ENCODE measurements around the gene NUDC.
A peak's percentile ranks its signal among the peaks of the same experiment; 100 is the strongest.

The NUDC gene

DNA sequence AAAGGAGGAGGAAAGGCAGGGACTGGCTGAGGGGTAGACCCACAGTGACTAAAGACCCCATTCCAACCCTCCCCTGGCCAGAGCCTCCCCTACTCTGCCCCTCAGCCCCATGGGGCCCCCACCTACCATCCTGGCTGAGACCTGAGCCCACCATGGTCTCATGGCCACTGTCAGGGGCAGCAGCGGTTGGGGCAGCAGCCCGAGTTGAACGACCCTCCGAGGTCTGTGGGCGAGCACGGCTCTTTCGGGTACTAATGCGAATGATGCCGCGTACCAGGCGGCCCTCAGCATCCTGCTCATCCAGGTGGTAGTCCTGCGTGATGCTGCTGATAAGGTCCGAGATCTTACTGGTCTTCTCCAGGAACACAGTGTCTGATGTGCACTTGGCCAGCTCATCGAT lies 29.7 kb downstream of the NUDC start:
- no peak for DNase-seq (ENCODE audit: low read depth)

DNA sequence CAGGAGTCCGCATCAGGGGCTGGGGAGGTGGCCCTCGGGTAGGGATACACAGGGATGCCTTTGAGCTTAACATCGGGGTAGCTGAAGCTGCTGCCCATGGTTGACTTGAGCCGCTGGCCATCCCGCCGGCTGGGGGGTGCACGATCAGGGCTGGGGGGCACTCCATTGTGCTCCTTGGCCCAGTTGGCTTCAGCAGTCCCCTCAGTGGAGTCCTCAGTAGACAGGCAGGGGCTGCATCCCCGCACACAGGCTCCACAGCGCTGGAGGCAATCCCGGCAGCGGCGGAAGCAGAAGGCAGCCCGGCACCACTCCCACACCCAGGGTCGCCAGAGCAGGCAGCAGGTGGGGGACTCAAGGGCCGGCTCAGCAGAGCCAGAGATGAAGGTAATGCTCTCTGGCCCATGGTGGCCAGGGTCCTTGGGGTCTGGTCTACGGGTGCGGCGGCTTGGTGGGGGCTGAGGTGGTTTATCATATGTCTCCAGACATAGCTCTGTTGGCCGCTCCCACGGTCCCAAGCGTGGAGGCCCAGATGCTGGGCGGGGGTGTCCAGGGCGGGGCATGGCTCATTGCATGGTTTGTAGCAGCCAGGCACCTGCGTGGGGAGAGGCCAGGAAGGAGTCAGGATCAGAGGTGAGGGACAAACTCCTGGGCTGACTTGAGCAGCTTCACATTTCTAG lies 30.4 kb downstream of the NUDC start:
- no peak for DNase-seq (ENCODE audit: low read depth)

DNA sequence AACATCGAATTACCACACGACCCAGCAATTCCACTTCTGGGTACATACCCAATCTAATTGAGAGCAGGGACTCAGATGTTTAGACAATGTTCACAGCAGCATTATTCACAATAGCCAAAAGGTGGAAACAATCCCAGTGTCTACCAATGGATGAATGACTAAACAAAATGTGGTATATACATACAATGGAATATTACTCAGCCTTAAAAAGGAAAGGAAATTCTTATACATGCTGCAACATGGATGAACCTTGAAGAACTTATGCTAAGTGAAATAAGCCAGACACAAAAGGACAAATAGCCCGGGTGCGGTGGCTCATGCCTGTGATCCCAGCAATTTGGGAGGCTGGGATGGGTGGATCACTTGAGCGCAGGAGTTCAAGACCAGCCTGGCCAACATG lies 31.8 kb downstream of the NUDC start:
- DNase-seq (ENCODE audit: low read depth): no peak

DNA sequence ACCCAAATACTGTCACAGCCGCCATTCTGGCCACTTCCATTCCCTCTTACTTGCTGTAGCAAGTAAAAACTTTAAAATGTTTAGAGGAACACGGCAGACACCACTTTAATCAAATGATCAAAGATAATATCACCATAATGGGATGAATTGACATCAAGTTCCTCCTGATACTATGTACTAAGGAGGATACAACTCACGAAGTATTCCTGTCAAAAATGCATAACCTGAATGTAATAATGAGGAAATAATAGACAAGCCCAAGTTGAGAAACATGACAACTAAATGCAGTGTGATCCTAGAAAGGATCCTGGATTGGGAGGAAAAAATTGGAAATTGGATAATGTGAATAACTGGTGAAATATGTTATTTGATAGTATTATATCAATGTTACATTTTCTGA lies 34.8 kb downstream of the NUDC start:
- no peak for DNase-seq (ENCODE audit: low read depth)

DNA sequence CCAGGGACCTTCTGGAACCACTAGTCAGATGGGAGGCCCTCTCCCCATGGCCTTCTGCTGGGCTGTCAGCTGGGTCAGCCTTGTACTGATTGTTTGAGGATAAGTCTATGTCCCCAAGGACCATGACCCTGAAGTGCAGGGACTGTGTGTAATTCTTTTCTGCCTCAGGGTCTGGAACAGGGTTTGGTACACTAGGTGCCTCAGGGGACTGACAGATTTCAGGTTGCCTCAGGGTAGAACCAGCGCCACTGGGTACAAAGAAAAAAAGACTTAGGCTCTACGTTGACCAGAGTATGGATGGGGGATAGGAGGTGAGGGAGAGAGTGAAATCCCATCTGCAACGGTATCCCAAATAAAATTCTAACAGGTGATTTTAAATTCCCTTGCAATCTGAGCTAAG lies 35.8 kb downstream of the NUDC start:
- DNase-seq (ENCODE audit: low read depth): no peak

DNA sequence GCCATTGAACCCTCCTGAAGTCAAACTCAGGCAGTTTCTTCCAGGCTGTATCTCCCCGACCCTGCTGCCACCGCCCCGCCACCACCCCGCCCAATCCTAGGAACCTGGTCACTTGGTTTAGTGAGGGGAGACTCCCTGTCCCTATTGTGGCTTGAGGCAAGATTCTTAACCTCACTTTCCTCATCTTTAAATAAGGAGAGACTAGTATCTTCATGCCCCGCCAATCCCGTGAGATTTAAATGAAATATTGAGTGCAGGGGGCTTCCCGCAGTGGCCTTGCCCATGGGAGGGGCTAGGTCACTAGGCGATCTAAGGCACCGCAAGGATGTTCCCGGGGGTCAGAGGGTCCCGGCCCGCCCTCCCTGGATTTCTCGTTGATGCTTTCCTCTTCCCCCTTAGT lies 37.7 kb downstream of the NUDC start:
- DNase-seq (ENCODE audit: low read depth): no peak

DNA sequence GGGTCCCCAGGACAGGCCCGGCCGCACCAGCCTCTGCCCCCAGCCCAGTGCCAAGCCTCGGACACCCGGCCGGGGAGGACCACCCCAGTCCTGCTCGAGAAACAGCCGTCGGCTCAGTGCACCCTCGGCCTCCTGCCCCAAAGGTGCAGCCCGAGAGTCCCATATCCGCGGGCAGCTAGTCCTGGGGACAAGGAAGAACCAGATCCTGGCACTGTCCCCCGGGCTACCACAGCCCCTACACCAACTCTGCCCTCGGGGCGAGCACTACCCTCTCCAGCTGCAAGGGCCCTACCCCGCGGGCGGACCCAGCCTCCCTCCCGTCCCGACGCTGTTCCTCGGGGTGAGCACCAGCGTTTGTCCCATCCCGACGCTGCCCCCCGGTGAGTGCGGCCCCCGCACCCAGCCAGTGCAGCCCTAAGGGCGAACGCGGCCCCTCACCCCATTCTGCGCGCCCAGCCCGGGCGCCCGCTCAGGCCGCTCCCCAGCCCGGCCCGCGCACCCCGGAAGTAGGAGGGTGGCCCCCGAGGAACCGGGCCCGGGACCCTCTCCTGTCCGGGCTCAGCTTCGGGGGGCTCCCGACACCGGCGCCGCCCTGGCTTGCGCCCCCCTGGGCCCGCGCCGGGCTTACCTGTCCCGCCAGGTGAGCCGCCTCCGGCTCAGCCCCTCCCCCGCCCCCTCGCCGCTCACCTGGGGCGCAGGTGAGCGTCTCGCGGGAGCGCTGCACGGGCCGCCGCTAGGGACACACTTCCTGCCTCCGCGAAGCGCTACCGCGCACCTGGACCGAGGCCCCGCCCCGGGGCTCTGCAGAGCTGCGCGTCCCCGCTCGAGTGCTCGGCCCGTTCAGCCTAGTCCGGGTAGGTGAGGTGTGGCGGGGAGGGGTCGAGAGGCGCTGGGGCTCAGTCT lies 38.4 kb downstream of the NUDC start, which contains the start of gene KDF1:
Gene KDF1 (minus strand): TSS at position 747 of the 903 bp plus-strand sequence. CDS start 8,088 bp downstream, outside the sequence.
- DNase-seq (ENCODE audit: low read depth): peak; percentile 11

DNA sequence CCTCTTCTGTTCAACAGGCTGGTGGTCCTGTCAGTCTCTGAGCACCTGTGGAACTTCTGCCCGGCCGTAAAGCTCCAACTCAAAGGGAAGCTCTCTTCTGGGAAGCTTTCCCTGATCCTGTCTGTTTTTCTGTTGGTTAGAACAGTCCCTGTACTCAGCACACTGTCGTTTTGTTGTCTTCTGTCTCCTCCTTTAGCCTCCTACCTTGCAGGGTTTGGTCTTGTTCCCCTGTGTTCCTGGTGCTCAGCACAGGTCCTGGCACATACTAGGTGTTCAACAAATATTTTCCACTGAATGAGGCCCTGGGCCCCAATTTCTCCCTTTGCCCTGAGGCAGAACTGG lies 39.1 kb downstream of the NUDC start:
- DNase-seq (ENCODE audit: low read depth): no peak

DNA sequence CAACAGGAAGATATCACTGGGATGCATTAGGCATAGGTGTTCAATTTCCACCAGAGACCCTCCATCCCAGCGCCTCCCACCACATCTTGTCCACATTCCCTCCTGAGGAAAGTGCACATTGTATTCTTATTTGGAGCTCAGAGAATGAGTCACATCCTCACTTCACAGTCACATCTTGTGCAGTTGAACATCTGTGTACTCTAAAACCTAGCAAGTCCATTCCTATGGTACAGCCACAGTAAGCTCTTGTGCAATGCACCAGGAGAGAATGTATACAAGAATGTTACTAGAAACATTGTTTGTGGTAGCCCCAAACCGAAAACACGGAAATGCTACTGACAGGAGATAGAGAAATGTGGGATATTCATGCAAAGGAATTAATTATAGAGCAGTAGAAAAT lies 40.3 kb downstream of the NUDC start:
- DNase-seq (ENCODE audit: low read depth): no peak

DNA sequence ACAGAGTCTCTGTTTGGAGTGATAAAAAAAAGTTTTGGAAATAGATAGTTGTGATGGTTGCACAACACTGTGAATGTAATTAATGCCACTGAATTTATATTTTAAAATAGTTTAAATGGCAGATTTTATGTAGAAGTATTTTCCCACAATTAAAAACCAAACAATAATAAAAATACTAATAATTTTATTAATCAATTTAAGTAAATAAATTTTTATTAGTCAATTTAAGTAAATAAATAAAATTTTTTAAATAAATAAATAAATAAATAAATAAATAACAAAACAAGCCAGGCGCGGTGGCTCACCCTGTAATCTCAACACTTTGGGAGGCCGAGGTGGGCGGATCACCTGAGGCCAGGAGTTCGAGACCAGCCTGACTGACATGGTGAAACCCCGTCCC lies 43.7 kb downstream of the NUDC start:
- DNase-seq (ENCODE audit: low read depth): no peak

DNA sequence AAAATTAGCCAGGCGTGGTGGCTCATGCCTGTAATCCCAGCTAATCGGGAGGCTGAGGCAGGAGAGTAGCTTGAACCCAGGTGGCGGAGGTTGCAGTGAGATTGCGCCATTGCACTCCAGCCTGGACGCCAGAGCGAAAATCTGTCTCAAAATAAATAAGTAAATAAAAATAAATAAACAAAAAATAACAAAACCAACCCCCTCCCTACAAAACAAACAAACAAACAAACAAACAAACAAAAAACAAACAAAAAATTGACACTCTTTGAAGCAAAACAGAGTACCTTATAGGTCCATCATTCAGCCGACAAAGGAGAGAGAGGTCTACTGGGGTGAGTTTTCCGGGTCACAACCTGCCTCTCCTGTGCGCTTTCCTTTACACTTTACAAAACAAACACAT lies 44.1 kb downstream of the NUDC start:
- no peak for DNase-seq (ENCODE audit: low read depth)

DNA sequence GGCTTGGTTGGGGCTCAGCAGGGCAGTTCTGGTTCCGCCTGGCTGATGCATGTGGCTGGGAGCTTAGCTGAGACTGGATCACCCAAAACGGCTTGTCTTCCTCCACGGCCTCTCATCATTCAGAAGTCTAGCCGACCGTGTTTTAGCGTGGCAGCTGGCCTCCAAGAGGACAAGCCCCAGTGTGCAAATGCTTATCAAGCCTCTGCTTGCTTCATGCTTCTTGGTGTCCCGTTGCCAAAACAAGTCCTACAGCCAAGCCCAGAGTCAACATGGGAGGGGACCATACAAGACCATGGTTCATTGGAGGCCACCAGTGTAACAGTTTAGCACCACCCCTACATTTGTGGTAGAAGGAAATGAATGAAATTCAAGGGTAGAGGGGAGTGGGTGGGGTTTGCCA lies 49.3 kb downstream of the NUDC start:
- DNase-seq (ENCODE audit: low read depth): no peak

DNA sequence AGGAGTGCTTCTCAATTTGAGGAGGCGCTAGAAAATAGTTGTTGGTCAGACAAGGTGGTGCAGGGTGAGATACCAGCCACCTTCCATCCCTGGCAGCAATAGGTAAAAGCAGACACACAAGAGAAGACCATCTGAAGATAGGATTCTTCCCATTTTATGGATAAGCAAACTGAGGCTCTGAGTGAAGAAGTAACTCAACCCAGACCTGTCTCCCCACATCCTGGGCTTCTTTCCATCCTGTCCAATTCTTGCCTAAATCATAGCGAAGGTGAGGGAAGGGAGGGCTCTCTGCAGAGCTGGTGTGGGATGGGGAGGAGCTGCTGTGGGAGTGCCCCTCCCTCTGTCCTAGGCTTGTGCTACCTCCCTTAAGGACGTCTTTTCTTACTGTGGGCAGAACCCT lies 50.0 kb downstream of the NUDC start:
- no peak for DNase-seq (ENCODE audit: low read depth)

DNA sequence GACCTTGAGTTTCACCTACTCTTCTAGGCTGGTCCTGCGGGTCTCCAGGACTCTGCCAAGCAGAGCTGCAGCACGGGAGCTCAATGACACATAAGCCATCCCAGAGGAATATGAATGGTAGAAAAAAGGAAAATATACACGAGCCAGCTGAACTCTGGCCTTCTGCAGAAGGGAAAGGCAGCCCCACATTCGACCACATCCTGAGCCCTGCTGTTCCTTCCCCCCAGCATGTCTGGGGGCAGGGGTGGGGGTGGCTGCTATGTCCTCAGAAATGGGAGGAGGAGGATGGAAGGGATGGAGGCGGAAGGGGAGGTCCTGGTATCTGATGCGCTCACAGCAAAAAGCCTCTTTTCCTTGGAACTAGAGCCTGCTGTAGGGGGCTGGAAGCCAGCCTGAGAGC lies 50.8 kb downstream of the NUDC start:
- no peak for DNase-seq (ENCODE audit: low read depth)

DNA sequence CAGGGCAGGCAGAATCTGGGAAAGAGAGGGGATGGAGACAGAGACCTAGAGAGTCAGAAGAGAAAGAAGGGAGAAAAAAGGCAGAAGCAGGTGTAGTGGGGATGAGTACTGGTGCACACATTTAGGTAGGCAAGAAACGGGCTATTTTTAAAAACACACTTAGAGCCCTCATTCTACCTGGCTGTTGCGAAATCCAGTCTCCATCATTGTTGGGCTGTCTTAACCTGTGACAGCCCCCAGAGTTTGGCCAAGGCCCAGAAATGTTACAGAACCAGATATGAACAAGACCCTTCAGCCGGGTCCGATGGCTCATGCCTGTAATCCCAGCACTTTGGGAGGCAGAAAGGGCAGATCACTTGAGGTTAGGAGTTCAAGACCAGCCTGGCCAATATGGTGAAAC lies 51.3 kb downstream of the NUDC start:
- no peak for DNase-seq (ENCODE audit: low read depth)

DNA sequence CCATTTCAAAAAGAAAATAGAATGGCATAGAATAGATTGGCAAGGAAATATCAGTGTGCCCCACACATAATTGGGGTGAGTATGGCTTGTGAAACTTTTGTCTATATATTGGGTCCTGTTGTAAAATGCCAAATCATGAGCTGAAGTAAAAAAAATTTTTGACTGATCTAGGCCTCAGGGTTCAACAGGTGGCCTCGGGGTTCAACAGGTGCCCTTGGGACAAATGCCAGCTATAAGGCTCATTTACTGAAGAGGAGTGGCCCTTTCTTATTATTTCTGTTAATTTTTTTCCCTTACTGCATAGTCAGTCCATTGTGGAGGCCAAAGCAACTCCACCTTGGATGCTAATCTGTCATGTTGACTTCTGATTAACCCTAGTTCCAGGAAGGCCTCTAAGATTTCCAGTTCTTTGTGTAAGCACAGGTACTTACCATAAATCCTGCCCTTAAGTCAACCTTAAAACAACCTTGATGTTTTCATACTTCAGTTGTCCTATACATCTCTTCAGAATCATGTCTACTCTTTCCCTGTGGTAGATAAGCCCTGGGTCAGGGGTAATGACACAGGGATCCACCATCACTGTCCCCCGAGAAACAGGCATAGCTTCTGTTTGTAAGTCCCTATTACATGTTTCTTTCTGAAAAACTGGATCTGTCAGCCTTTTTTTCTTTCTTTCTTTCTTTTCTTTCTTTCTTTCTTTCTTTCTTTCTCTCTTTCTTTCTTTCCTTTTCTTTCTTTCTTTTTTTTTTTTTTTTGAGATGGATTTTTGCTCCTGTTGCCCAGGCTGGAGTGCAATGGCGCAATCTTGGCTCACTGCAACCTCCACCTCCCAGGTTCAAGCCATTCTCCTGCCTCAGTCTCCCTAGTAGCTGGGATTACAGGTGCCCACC lies 55.3 kb downstream of the NUDC start:
- DNase-seq (ENCODE audit: low read depth): no peak

DNA sequence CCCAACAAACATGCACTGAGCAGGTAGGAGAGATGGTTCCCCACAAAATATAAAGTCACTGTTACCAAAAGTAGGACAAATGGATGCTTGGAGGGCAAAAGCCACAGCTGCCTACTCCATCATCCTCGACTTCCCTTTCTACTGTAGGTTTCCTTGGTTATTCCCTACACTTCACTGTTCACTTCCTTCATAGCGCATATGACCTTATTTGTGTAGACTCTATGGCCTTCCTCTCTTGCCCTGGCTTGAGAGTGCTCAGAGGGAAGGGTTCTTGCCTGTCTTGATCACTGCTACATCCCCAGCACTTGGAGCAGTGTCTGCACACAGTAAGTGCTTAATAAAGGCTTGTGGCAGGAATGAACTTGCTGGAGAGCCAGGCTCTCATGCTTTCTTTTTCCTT lies 57.4 kb downstream of the NUDC start:
- DNase-seq (ENCODE audit: low read depth): no peak

DNA sequence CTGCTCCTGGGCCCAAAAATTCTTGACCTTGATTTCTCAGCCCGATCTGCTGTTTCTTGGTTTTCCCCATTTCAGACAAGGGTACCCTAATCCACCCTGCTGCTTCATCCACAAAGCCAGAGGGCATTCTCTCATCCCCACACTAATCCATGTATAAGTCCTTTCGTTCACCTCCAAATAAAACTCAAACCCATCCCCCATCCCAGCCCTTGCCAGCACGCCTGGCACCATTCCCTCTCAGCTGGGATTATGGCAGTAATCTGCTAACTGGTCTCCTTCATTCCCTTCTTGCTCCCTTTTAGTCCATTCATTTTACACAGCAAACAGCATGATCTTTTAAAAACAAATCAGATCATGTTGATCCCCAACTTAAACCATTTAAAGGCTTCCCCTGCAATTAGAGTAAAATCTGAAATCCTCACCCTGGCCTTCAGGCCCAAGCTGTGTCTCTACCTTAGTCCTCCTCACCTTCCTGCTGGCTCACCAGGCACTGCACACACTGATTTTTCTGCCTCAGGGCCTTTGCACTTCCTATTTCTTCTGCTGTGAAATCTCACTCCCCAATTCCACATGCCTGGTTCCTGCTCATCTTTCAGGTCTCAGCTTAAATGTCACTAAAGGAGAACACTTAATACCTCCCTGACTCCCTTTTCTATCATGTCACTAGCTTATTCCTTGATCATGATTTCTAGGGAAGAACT lies 59.8 kb downstream of the NUDC start:
- no peak for DNase-seq (ENCODE audit: low read depth)

DNA sequence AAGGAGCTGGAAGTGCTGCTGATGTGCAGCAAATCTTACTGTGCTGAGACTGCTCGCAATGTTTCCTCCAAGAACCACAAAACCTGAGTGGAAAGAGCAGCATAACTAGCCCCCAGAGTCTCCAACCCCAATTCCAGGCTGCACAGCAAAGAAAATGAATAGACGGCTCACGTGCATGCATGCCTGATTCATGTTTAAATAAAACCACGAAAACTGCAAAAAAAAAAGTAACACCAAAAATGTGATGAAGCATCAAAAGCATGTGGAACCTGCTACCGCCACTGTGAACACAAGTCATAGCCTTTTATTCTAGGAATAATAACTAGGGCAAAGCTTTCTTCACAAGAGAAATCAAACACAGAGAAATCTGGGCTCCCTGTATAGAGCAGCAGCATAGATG lies 62.3 kb downstream of the NUDC start:
- no peak for DNase-seq (ENCODE audit: low read depth)

DNA sequence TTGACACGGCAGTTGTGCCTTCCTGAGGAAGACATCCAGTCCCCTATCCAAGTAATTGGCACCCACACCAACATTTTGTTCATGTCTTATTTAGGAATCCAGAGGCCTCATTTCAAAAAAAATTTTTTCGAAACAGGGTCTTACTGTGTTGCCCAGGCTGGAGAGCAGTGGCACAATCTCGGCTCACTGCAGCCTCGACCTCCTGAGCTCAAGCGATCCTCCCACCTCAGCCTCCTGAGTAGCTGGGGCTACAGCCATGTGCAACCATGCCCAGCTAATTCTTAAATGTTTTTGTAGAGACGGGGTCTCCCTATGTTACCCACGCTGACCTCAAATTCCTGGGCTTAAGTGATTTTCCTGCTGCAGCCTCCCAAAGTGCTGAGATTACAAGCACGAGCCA lies 62.7 kb downstream of the NUDC start:
- DNase-seq (ENCODE audit: low read depth): no peak

DNA sequence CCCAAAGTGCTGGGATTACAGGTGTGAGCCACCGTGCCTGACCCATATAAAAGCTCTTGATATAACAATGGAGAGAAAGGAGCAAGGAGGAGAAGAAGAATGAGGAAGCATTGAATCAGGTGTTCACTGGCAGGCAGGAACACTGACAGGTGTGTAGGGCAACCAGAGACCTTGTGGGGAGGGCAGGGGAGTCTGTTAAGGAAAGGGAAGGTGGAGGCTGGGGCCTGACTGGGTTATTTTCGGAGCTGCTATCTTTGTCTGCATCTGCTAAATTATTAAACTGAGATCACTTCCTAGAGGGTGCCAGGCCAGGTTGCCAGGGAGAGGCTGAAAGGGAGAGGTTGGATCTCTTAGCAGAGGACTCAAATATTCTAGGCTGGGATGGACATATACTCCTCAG lies 65.1 kb downstream of the NUDC start:
- no peak for DNase-seq (ENCODE audit: low read depth)

Data from stimulated activated CD8-positive, alpha-beta memory T cell treated with anti-CD3 and anti-CD28 coated beads, Interleukin-12 subunit alpha, Interleukin-12 subunit beta, amount 100 ng/mL, for 1 hour (primary cell).